GM12892 (cell line): ENCODE data around the gene HSPA9.

Experiments
- POLR2A ChIP-seq: IDR thresholded peaks from 2 replicates; pipeline ENCODE4 v1.6.1; 2011; ENCODE audit warnings: low read depth, low read length, control low read depth
- POLR2AphosphoS5 ChIP-seq: IDR thresholded peaks from 2 replicates; pipeline ENCODE4 v1.6.1; 2011; ENCODE audit warnings: low read depth, low read length, control low read depth
- TAF1 ChIP-seq: IDR thresholded peaks from 2 replicates; pipeline ENCODE4 v1.6.1; 2011; ENCODE audit warnings: low read depth, mild to moderate bottlenecking, control low read depth, low read length, borderline replicate concordance

DNA sequence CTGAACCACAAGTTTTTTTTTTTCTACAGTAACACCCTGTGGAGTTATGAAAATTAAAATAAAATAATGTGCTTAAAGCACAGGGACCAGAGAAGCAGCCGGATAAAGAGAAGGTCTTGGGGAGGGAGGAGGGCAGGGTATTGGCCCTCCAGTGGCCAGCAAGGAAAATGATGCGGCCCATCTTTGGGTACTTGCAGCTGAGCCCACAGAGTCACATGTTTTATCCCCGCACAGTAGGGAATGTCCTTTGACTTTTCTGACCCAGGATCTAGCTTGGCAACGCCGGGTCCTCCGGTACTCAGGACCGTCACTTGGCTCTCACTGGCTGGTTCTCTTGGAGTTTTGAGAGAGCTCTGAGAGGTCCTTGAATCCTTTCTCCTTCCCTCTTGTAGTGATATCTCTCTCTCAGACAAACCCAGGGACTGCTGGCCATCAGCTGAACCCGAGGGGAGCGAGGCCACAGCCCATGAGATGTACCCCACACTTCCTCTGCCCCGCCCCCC lies 35.3 kb upstream of the HSPA9 start:
- TF ChIP-seq POLR2A (no peak), TAF1 (no peak), POLR2AphosphoS5 (no peak)
